ENCODE results near the gene BTD.

Gene BTD

DNA sequence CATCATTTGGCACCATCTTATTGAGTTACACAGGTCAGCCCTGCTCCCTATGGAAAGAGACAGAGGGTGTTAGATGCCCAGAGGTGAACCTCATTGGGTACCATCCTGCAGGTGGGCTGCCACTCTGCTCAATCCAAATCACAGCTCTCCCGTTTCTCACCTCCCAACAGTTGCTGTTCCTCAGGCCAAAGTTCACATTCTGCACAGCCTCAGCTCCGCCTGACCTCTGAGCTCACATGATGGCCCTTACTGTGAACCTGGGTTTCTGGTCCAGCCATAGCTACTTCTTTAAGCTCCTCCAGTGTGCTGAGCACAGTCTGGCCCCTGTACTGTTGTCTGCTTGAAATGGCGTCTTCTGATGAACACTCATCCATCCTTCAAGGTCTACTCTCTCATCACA is 47.8 kb downstream of the BTD start:
- no peak for ATAC-seq (ENCODE audit: insufficient read depth, low read depth)
- H3K4me3 ChIP-seq (ENCODE audit: low read depth in 1 of 2, low read length in 2 of 2) = no peak overlapping the region
- no peak for DNase-seq
- H3K36me3 ChIP-seq (ENCODE audit: insufficient read depth, low read length) = no peaks in the 10 kb centered on the region
- no peak for TF ChIP-seq EZH2 (IDR thresholded peaks at IDR 0.05; ENCODE audit: borderline replicate concordance, low read depth, low read length, severe bottlenecking)
- H3K9ac ChIP-seq (ENCODE audit: low read depth, low read length) = no peak overlapping the region
- no peaks in the 10 kb centered on the region for H3K9me3 ChIP-seq (ENCODE audit: insufficient read depth, low read length, severe bottlenecking)
- no peaks in the 10 kb centered on the region for H4K20me1 ChIP-seq (ENCODE audit: insufficient read depth, low read length)
- peak overlapping the region; percentile 92 for H3K27ac ChIP-seq (ENCODE audit: low read length)
- H3K27me3 ChIP-seq (ENCODE audit: insufficient read depth, low read length, poor library complexity) = no peaks in the 10 kb centered on the region
- H3K79me2 ChIP-seq (ENCODE audit: insufficient read depth, low read length) = no peaks in the 10 kb centered on the region
- H3K4me1 ChIP-seq (ENCODE audit: insufficient read depth, low read length) = peaks cover 55% of the 10 kb centered on the region
- no peak overlapping the region for H3K4me2 ChIP-seq (ENCODE audit: insufficient read depth, low read length)
- no peak overlapping the region for H2AFZ ChIP-seq (ENCODE audit: low read depth, low read length)

DNA sequence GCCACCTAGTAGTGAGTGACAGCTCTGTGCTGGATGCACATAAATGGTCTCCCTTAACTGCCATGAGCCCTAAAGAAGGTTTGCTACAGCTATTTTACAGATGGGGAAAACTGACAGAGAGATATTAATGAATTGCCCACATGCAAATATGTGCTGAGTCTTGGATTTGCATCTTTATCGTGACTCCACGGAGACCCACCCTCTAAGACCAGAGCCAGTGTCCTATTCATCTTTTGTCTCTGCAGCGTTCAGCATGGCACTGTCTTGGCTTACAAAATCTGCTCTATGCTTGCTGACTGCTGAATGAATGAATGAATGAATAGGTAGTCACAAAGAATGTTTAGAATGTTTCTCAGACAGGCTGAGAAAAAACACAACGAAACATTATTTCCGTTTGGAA is 48.3 kb downstream of the BTD start:
- Histone ChIP-seq H3K4me1 (ENCODE audit: insufficient read depth, low read length) (peaks cover 50% of the 10 kb centered on the region), H3K4me2 (ENCODE audit: insufficient read depth, low read length) (no peak overlapping the region), H3K36me3 (ENCODE audit: insufficient read depth, low read length) (no peaks in the 10 kb centered on the region), H3K9ac (ENCODE audit: low read depth, low read length) (no peak overlapping the region), H3K9me3 (ENCODE audit: insufficient read depth, low read length, severe bottlenecking) (peaks cover under 1% of the 10 kb centered on the region), H3K27me3 (ENCODE audit: insufficient read depth, low read length, poor library complexity) (no peaks in the 10 kb centered on the region), H3K27ac (ENCODE audit: low read length) (peak overlapping the region; percentile 92), H2AFZ (ENCODE audit: low read depth, low read length) (no peak overlapping the region), H3K79me2 (ENCODE audit: insufficient read depth, low read length) (no peaks in the 10 kb centered on the region), H4K20me1 (ENCODE audit: insufficient read depth, low read length) (no peaks in the 10 kb centered on the region), H3K4me3 (ENCODE audit: low read depth in 1 of 2, low read length in 2 of 2) (no peak overlapping the region)
- TF ChIP-seq, protein P1, sequence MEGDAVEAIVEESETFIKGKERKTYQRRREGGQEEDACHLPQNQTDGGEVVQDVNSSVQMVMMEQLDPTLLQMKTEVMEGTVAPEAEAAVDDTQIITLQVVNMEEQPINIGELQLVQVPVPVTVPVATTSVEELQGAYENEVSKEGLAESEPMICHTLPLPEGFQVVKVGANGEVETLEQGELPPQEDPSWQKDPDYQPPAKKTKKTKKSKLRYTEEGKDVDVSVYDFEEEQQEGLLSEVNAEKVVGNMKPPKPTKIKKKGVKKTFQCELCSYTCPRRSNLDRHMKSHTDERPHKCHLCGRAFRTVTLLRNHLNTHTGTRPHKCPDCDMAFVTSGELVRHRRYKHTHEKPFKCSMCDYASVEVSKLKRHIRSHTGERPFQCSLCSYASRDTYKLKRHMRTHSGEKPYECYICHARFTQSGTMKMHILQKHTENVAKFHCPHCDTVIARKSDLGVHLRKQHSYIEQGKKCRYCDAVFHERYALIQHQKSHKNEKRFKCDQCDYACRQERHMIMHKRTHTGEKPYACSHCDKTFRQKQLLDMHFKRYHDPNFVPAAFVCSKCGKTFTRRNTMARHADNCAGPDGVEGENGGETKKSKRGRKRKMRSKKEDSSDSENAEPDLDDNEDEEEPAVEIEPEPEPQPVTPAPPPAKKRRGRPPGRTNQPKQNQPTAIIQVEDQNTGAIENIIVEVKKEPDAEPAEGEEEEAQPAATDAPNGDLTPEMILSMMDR (IDR thresholded peaks at IDR 0.05; ENCODE audit: borderline replicate concordance, extremely low read depth, low read length, poor library complexity, severe bottlenecking) = no peak
- TF ChIP-seq EZH2 (IDR thresholded peaks at IDR 0.05; ENCODE audit: borderline replicate concordance, low read depth, low read length, severe bottlenecking) = no peak
- no peak for DNase-seq
- no peak for ATAC-seq (ENCODE audit: insufficient read depth, low read depth)

DNA sequence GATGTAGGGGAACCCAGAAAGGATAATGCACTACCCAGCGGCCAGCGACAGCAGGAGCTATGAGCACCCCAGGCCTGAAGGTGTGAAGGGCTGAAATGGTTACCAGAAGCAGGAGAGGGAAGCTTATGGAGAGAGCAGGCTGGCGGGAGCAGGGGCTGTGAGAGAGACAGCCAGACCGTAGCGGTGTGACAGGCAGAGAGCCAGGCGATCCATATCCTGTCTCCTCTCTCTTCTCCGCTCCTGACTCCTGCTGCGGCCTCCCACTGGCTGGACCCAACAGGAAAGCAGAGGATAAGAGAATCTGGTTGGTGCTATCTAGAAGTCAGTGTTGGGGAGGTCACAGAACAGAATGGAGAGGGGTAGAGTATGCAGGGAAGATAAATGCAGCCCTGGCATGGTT is 49.9 kb downstream of the BTD start:
- H3K27me3 ChIP-seq (ENCODE audit: insufficient read depth, low read length, poor library complexity) = no peaks in the 10 kb centered on the region
- DNase-seq (no peak), ATAC-seq (ENCODE audit: insufficient read depth, low read depth) (no peak)
- TF ChIP-seq, protein P1 (IDR thresholded peaks at IDR 0.05; ENCODE audit: borderline replicate concordance, extremely low read depth, low read length, poor library complexity, severe bottlenecking) = no peak
- no peak for TF ChIP-seq EZH2 (IDR thresholded peaks at IDR 0.05; ENCODE audit: borderline replicate concordance, low read depth, low read length, severe bottlenecking)
- H3K9ac ChIP-seq (ENCODE audit: low read depth, low read length) = no peak overlapping the region
- H2AFZ ChIP-seq (ENCODE audit: low read depth, low read length) = no peak overlapping the region
- H4K20me1 ChIP-seq (ENCODE audit: insufficient read depth, low read length) = no peaks in the 10 kb centered on the region
- peaks cover 35% of the 10 kb centered on the region for H3K4me1 ChIP-seq (ENCODE audit: insufficient read depth, low read length)
- H3K4me2 ChIP-seq (ENCODE audit: insufficient read depth, low read length) = no peak overlapping the region
- H3K79me2 ChIP-seq (ENCODE audit: insufficient read depth, low read length) = no peaks in the 10 kb centered on the region
- H3K27ac ChIP-seq (ENCODE audit: low read length) = peak overlapping the region; percentile 52
- H3K9me3 ChIP-seq (ENCODE audit: insufficient read depth, low read length, severe bottlenecking) = peaks cover 15% of the 10 kb centered on the region
- no peak overlapping the region for H3K4me3 ChIP-seq (ENCODE audit: low read depth in 1 of 2, low read length in 2 of 2)
- H3K36me3 ChIP-seq (ENCODE audit: insufficient read depth, low read length) = peaks cover 3% of the 10 kb centered on the region; the same call in 1 of the 2 replicates

DNA sequence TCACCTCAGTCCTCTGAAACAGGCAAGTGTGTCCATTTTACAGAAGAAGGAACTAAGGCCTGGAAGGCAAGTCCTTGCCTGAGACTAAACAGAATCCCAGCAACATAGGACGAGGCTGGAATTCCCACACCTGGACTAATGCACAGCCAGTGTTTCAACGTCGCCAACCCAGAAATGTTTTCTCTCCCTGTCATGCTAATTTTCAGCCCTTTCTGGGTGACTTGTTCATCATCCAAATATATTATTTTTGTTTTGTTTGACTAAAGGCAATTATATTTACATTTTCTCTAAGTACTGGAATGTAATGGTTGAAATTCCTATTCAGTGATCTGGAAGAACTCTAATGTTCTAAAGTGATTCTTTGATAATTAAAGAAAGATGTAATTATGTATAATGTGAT is 51.8 kb downstream of the BTD start:
- TF ChIP-seq EZH2 (IDR thresholded peaks at IDR 0.05; ENCODE audit: borderline replicate concordance, low read depth, low read length, severe bottlenecking) = no peak
- TF ChIP-seq, protein P1 (IDR thresholded peaks at IDR 0.05; ENCODE audit: borderline replicate concordance, extremely low read depth, low read length, poor library complexity, severe bottlenecking) = no peak
- H3K4me3 ChIP-seq (ENCODE audit: low read depth in 1 of 2, low read length in 2 of 2) = no peak overlapping the region
- H3K9me3 ChIP-seq (ENCODE audit: insufficient read depth, low read length, severe bottlenecking) = peaks cover 34% of the 10 kb centered on the region

More for the DNA sequence above, 51.8 kb downstream of the BTD start:
- Histone ChIP-seq H3K27me3 (ENCODE audit: insufficient read depth, low read length, poor library complexity) (no peaks in the 10 kb centered on the region), H4K20me1 (ENCODE audit: insufficient read depth, low read length) (no peaks in the 10 kb centered on the region), H3K9ac (ENCODE audit: low read depth, low read length) (no peak overlapping the region), H2AFZ (ENCODE audit: low read depth, low read length) (no peak overlapping the region), H3K4me1 (ENCODE audit: insufficient read depth, low read length) (peaks cover 26% of the 10 kb centered on the region), H3K27ac (ENCODE audit: low read length) (no peak overlapping the region), H3K4me2 (ENCODE audit: insufficient read depth, low read length) (no peak overlapping the region), H3K36me3 (ENCODE audit: insufficient read depth, low read length) (peaks cover 13% of the 10 kb centered on the region), H3K79me2 (ENCODE audit: insufficient read depth, low read length) (no peaks in the 10 kb centered on the region)
- no peak for ATAC-seq (ENCODE audit: insufficient read depth, low read depth)
- no peak for DNase-seq

All from DND-41 (cell line).